Progenitor cell of endocrine pancreas (in vitro differentiated cells): ENCODE data around the gene FUT8. TPM values are rescaled to one million over a fixed set of nuclear protein-coding genes. Genes with fewer than 3 reads are reported as not detected.

Experiments used
- DNase-seq: peaks from one replicate; pipeline ENCODE4 v3.0.0; 2021; ENCODE audit warnings: low spot score; ENCODE audit not compliant: unreplicated experiment
- H3K27ac Mint-ChIP-seq: 2 replicates; pipeline ENCODE4 v1.8.0; 2021; ENCODE audit warnings: mild to moderate bottlenecking, moderate library complexity, mixed read lengths
- H3K27me3 Mint-ChIP-seq: 2 replicates; pipeline ENCODE4 v1.8.0; 2021; ENCODE audit warnings: mixed read lengths
- H3K36me3 Mint-ChIP-seq: 2 replicates; pipeline ENCODE4 v1.8.0; 2022; ENCODE audit warnings: mixed read lengths; ENCODE audit not compliant: insufficient read depth
- H3K4me1 Mint-ChIP-seq: 2 replicates; pipeline ENCODE4 v1.8.0; 2021; ENCODE audit warnings: low read depth, mixed read lengths
- H3K4me3 Mint-ChIP-seq: 2 replicates; pipeline ENCODE4 v1.8.0; 2021; ENCODE audit warnings: low read depth, mild to moderate bottlenecking, moderate library complexity, mixed read lengths
- H3K9me3 Mint-ChIP-seq: 2 replicates; pipeline ENCODE4 v1.8.0; 2021; ENCODE audit warnings: low read depth, mixed read lengths
- total RNA-seq: library from RNA; stranded (reverse); gene quantifications from 2 replicates; pipeline ENCODE4 v1.2.1, GENCODE V29; 2021
- TF ChIP-seq, protein P1 (sequence below): fragments of 200-600 bp; sonication (generic); IDR thresholded peaks from one replicate; pipeline ENCODE4 v1.5.0; 2021; ENCODE audit warnings: antibody characterized with exemption, mild to moderate bottlenecking; ENCODE audit not compliant: unreplicated experiment

Gene FUT8
- total RNA-seq, 1 donor from 2014 or later, result 38.8 TPM

DNA sequence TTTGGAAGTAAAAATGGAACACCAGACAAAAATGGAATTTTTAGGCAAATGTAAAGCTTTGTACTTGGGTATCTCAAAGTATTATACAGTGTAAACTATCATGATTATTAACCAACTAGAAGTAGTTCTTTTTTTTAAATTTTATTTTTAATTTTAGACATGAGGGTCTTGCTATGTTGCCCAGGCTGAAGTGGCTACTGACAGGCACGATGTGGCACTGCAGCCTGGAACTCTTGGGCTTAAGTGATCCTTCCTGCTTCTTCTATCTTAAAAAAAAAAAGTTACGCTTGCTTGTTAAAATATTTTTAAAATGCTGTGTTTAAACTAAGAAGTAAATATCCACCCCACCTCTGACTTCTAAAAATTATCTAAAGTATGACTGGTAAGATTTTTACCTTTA, 1.9 kb upstream of the FUT8 start:
- TF ChIP-seq, protein P1, sequence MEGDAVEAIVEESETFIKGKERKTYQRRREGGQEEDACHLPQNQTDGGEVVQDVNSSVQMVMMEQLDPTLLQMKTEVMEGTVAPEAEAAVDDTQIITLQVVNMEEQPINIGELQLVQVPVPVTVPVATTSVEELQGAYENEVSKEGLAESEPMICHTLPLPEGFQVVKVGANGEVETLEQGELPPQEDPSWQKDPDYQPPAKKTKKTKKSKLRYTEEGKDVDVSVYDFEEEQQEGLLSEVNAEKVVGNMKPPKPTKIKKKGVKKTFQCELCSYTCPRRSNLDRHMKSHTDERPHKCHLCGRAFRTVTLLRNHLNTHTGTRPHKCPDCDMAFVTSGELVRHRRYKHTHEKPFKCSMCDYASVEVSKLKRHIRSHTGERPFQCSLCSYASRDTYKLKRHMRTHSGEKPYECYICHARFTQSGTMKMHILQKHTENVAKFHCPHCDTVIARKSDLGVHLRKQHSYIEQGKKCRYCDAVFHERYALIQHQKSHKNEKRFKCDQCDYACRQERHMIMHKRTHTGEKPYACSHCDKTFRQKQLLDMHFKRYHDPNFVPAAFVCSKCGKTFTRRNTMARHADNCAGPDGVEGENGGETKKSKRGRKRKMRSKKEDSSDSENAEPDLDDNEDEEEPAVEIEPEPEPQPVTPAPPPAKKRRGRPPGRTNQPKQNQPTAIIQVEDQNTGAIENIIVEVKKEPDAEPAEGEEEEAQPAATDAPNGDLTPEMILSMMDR, result no peak
- H3K4me3 Mint-ChIP-seq, result peak overlapping the region; percentile 95
- no peaks in the 10 kb centered on the region for H3K36me3 Mint-ChIP-seq
- no peak overlapping the region for H3K27ac Mint-ChIP-seq
- no peak for DNase-seq
- peaks cover 6% of the 10 kb centered on the region for H3K4me1 Mint-ChIP-seq
- peaks cover 15% of the 10 kb centered on the region for H3K27me3 Mint-ChIP-seq
- no peaks in the 10 kb centered on the region for H3K9me3 Mint-ChIP-seq

DNA sequence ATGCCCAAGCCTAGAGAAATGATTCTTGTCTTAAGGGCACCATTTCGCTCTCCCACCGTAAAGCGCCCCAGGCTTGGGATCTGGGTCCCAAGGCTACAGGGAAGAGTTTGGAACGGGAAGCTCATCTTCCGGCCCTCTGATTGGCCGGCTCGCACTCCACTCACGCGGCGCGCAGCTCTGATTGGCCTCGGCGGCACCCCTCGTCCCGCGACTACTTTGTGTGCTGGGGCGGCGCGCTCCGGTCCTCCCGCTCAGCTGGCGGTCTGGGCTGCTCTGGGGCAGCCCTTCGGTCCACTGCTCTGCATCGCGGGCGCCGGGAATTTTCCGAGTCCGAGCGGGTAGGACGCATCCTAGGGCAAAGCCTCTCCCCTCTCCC, 886 bp upstream of the FUT8 start:
- peaks cover 6% of the 10 kb centered on the region for H3K4me1 Mint-ChIP-seq
- H3K9me3 Mint-ChIP-seq, result no peaks in the 10 kb centered on the region
- TF ChIP-seq, protein P1, result no peak
- peak overlapping the region; percentile 95 for H3K4me3 Mint-ChIP-seq
- H3K27me3 Mint-ChIP-seq, result peaks cover 15% of the 10 kb centered on the region
- peak; percentile 70 for DNase-seq
- H3K36me3 Mint-ChIP-seq, result no peaks in the 10 kb centered on the region
- H3K27ac Mint-ChIP-seq, result peak overlapping the region; percentile 97

DNA sequence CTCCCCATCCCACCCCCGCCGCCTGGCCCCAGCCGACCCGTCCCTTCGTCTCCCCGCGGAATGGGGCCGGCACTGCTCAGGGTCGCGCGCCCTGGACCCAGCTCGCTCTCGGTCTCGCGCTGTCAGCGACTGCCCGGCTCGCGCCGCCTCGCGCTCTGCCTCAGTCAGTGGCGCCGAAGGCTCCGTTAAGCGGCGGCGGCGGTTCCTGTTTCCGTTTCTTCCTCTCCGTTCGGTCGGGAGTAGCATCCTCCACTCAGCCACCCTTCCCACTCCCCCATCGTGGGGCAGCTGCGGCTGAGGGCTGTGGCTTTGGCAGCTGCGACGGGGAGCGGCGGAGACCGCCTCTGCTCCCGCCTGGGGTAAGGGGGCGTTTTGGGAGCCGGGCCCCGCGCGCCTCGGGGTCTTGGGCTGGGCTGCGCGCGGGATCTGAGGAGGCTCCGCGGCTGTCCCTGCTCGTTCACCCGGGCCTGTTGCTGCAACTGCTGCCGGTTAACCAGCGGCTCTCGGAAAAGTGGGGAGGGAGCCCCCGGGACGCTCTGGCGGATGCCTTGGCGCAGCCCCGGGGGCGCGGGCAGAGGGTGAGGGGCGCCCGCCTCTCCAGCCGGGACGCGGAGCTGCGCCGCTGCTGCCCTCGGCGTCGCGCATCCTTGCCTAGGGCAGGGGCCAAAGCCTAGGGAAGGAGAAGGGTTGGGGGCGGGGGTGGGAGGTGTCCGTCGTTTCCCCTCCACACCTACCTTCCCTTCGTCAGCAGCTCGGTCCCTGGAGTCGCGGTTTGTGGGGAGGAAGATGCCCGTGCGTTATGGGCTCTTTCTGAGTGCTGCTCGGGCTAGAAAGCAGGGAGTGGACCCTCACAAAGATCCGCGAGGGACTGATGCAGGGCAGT, 567 bp downstream of the FUT8 start:
- Mint-ChIP-seq H3K4me1 (peaks cover 6% of the 10 kb centered on the region), H3K27ac (peak overlapping the region; percentile 85), H3K9me3 (no peaks in the 10 kb centered on the region), H3K36me3 (no peaks in the 10 kb centered on the region), H3K4me3 (peak overlapping the region; percentile 95), H3K27me3 (peaks cover 15% of the 10 kb centered on the region)
- no peak for DNase-seq
- TF ChIP-seq, protein P1, result no peak

DNA sequence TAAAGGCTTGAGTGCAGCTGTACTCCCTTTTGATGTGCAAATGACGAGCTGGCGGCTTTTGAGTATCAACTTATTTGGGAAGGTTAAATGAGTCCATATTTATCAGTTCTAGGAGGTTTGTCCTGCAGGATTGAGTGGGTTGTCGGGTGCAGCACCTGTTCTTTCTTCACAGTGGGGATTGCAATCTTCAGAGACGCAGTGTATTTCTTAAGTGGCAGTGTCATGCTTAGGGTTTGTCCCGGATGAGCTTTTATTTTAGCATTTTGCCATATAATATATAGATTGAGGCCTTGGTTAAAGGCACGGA, 1.2 kb downstream of the FUT8 start:
- Mint-ChIP-seq H3K27me3 (peaks cover 15% of the 10 kb centered on the region), H3K4me3 (peak overlapping the region; percentile 95), H3K4me1 (peaks cover 6% of the 10 kb centered on the region), H3K9me3 (no peaks in the 10 kb centered on the region), H3K27ac (no peak overlapping the region), H3K36me3 (no peaks in the 10 kb centered on the region)
- TF ChIP-seq, protein P1, result no peak
- DNase-seq, result no peak

DNA sequence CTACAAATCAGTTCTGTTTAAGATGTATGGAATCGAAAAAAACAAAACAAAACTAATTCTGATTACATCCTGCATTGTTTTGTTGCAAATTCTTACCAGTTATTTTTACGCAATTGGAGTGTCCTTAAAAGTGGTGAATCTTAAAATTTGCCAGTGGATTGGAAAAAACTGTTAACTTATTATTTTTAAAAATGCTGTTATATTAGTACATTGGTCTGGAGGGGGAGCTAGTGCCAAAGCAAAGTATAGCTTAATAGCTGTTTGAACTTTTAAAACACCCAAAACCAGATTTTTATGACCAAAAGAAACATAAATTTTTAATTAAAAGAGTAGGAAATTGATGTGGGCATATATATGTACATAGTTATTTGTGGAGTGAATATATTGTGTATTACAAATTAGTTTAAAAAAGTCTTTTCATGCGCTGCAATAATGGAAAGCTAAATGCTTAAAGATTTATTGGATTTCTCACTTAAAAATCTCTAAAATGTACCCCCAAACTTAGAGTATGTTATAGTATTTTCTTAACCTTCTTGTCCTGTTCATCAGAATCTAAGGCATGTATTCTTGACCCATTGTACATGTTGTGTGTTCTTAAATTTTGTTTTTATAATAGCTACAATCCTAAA, 2.5 kb downstream of the FUT8 start:
- no peak for DNase-seq
- Mint-ChIP-seq H3K4me1 (peaks cover 6% of the 10 kb centered on the region), H3K4me3 (no peak overlapping the region), H3K27ac (no peak overlapping the region), H3K9me3 (no peaks in the 10 kb centered on the region), H3K27me3 (peaks cover 10% of the 10 kb centered on the region), H3K36me3 (no peaks in the 10 kb centered on the region)
- TF ChIP-seq, protein P1, result peak; percentile 66
